Hepatocyte (in vitro differentiated cells): ENCODE data around the gene MEGF11. TPM values are rescaled to one million over a fixed set of nuclear protein-coding genes. Genes with fewer than 3 reads are reported as not detected.

Source experiments
- DNase-seq: peaks from one replicate; pipeline ENCODE4 v3.0.0-alpha.2; 2016; ENCODE audit warnings: low spot score
- H2AFZ ChIP-seq: fragments of 200-600 bp; sonication (generic); 2 replicates; pipeline ENCODE4 v1.6.0; 2016; ENCODE audit warnings: antibody characterized with exemption, mild to moderate bottlenecking
- H3K27ac ChIP-seq: fragments of 200-600 bp; sonication (generic); 2 replicates; pipeline ENCODE4 v1.5.1; 2016; ENCODE audit warnings: mild to moderate bottlenecking
- H3K27me3 ChIP-seq: fragments of 200-600 bp; sonication (generic); 2 replicates; pipeline ENCODE4 v1.6.1; 2016
- H3K36me3 ChIP-seq: fragments of 200-600 bp; sonication (generic); replicated peaks from 2 replicates; pipeline ENCODE4 v1.5.1; 2016; ENCODE audit warnings: low read depth; ENCODE audit not compliant: insufficient read depth
- H3K4me1 ChIP-seq: fragments of 200-600 bp; sonication (generic); 2 replicates; pipeline ENCODE4 v1.5.1; 2016; ENCODE audit warnings: mild to moderate bottlenecking, moderate library complexity; ENCODE audit not compliant: insufficient read depth
- H3K4me2 ChIP-seq: fragments of 200-600 bp; sonication (generic); 2 replicates; pipeline ENCODE4 v1.6.0; 2016
- H3K4me3 ChIP-seq: fragments of 200-600 bp; sonication (generic); 2 replicates; pipeline ENCODE4 v1.5.1; 2016; ENCODE audit warnings: mild to moderate bottlenecking
- H3K79me2 ChIP-seq: fragments of 200-600 bp; sonication (generic); 2 replicates; pipeline ENCODE4 v1.6.0; 2017; ENCODE audit warnings: mild to moderate bottlenecking
- H3K9me2 ChIP-seq: fragments of 200-600 bp; sonication (generic); replicated peaks from 2 replicates; pipeline ENCODE4 v1.6.0; 2017; ENCODE audit warnings: mild to moderate bottlenecking; ENCODE audit not compliant: insufficient read depth
- H3K9me3 ChIP-seq: fragments of 200-600 bp; sonication (generic); 2 replicates; pipeline ENCODE4 v1.5.1; 2016; ENCODE audit warnings: low read depth, mild to moderate bottlenecking
- H4K20me1 ChIP-seq: fragments of 200-600 bp; sonication (generic); 2 replicates; pipeline ENCODE4 v1.6.0; 2016; ENCODE audit warnings: mild to moderate bottlenecking; ENCODE audit not compliant: insufficient read depth, poor library complexity, severe bottlenecking
- EZH2 ChIP-seq: fragments of 200-600 bp; sonication (generic); IDR thresholded peaks from 2 replicates; pipeline ENCODE4 v1.6.1; 2016; ENCODE audit warnings: antibody characterized with exemption, mild to moderate bottlenecking, borderline replicate concordance
- EZH2phosphoT487 ChIP-seq: fragments of 200-600 bp; sonication (generic); IDR thresholded peaks from one replicate; pipeline ENCODE4 v1.6.1; 2018; ENCODE audit warnings: antibody characterized with exemption, mild to moderate bottlenecking, low read depth, moderate library complexity; ENCODE audit not compliant: unreplicated experiment, severe bottlenecking
- WGBS: methylation state at CpG from one replicate; pipeline ENCODE4 v1.1.6; 2016; ENCODE audit warnings: low lambda C conversion rate; ENCODE audit errors: missing lambda C conversion rate; 5-methylcytosine and 5-hydroxymethylcytosine counted together
- polyA plus RNA-seq: library from polyadenylated mRNA; unstranded; fragments of >200 nt; fragmentation: Nextera tagmentation; extraction: Ambion mirVana; gene quantifications from 2 replicates; pipeline ENCODE4 v1.2.1, GENCODE V29; 2016
- total RNA-seq: library from RNA; depleted of rRNA; stranded (reverse); fragments of >200 nt; gene quantifications from 2 replicates; pipeline ENCODE4 v1.2.3, GENCODE V29; 2014
- TF ChIP-seq, protein P1 (sequence below): fragments of 200-600 bp; sonication (generic); IDR thresholded peaks from 2 replicates; pipeline ENCODE4 v1.5.1; 2016; ENCODE audit warnings: antibody characterized with exemption, mild to moderate bottlenecking; ENCODE audit not compliant: poor library complexity

MEGF11 gene
- total and polyA plus RNA-seq, 2 experiments from 2014 or later: 0.07 to 0.25 TPM

GRCh38 chr15:65916041-65916663 lies 337.4 kb downstream of the MEGF11 start:
- no peak for DNase-seq
- H3K27me3 ChIP-seq: no peaks in the 10 kb centered on the region
- H3K4me3 ChIP-seq: no peak overlapping the region
- H3K4me1 ChIP-seq: no peaks in the 10 kb centered on the region
- no peak overlapping the region for H2AFZ ChIP-seq
- no peaks in the 10 kb centered on the region for H3K9me3 ChIP-seq
- 87% methylated on average over 7 of the region's 7 CpGs for WGBS
- H3K36me3 ChIP-seq: no peaks in the 10 kb centered on the region
- H3K4me2 ChIP-seq: no peak overlapping the region
- no peaks in the 10 kb centered on the region for H3K79me2 ChIP-seq
- H3K9me2 ChIP-seq: no peaks in the 10 kb centered on the region
- no peaks in the 10 kb centered on the region for H4K20me1 ChIP-seq
- TF ChIP-seq EZH2 (no peak), EZH2phosphoT487 (no peak)
- TF ChIP-seq, protein P1, sequence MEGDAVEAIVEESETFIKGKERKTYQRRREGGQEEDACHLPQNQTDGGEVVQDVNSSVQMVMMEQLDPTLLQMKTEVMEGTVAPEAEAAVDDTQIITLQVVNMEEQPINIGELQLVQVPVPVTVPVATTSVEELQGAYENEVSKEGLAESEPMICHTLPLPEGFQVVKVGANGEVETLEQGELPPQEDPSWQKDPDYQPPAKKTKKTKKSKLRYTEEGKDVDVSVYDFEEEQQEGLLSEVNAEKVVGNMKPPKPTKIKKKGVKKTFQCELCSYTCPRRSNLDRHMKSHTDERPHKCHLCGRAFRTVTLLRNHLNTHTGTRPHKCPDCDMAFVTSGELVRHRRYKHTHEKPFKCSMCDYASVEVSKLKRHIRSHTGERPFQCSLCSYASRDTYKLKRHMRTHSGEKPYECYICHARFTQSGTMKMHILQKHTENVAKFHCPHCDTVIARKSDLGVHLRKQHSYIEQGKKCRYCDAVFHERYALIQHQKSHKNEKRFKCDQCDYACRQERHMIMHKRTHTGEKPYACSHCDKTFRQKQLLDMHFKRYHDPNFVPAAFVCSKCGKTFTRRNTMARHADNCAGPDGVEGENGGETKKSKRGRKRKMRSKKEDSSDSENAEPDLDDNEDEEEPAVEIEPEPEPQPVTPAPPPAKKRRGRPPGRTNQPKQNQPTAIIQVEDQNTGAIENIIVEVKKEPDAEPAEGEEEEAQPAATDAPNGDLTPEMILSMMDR: no peak
- no peak overlapping the region for H3K27ac ChIP-seq

DNA sequence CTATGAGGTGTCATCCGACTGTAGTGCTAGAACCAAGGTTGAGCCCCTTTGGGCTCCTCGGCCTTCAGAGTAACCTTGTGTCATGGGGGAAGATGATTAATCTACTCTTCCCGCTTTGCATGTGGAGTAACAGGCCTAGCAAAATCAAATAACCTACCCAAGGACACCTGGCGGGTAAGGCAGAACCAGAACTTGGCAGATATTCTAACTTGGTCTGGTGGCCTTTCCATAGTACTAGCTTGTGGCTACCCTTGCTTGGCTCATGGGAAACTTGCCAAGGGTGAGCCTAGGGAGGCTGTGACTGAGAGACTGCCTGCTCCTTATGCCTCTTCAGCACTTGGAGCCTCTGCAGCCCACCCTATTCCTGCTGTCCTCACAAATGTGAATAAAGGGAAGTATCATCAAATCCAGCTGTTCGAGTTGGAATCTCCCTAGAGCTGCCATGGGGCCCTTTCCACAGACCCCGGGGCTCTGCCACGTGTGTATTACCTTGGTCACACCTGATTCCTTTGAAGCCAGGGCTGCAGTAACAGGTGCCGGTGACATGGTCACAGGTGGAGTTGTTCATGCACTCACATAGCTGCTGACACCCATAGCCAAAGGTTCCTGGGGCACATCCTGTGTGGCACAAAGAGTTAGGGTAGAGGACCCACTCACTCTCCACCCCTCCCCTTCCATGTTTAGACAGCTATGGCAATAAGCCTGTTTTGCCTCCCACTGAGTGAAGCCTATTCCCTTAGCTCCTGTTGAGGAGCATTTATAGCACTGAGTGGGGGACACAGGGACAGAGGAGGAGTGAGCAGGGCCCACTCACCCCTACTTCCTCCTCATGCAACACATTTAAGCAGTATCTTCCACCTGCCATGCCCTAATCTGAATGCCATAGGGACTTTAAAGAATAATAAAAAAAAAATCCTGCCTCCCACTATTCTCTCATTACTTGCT lies 338.3 kb downstream of the MEGF11 start:
- Histone ChIP-seq H3K9me3 (no peaks in the 10 kb centered on the region), H3K4me1 (no peaks in the 10 kb centered on the region), H3K9me2 (no peaks in the 10 kb centered on the region), H3K4me2 (no peak overlapping the region), H3K4me3 (no peak overlapping the region), H2AFZ (no peak overlapping the region), H3K27ac (no peak overlapping the region), H3K27me3 (no peaks in the 10 kb centered on the region), H3K36me3 (no peaks in the 10 kb centered on the region), H3K79me2 (no peaks in the 10 kb centered on the region), H4K20me1 (no peaks in the 10 kb centered on the region)
- no peak for TF ChIP-seq EZH2phosphoT487
- no peak for DNase-seq
- 87% methylated on average over 8 of the region's 8 CpGs for WGBS

DNA sequence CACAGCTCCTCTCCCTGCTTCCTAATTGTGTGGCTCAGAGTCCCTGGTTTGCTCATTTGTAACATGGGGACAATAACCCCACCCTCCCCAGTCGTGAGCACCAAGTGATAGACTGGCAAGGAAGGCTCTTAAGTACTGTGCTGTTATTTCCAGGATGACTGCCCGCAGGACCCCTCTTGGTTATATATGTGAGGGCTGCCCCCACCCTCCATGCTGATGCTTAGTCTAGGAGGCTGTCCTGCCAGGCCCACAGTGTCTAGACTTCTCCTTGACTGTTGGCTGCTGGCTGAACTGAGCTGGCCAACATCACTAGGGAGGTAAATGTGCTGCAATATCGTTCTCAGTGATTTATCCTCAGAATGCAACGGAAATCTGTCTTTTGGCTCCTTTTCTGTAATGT lies 339.2 kb downstream of the MEGF11 start:
- H3K9me2 ChIP-seq: no peaks in the 10 kb centered on the region
- H3K9me3 ChIP-seq: no peaks in the 10 kb centered on the region
- H3K27me3 ChIP-seq: no peaks in the 10 kb centered on the region
- no peaks in the 10 kb centered on the region for H3K36me3 ChIP-seq
- H3K79me2 ChIP-seq: no peaks in the 10 kb centered on the region
- no peak overlapping the region for H2AFZ ChIP-seq
- no peak for TF ChIP-seq EZH2phosphoT487
- no peak for TF ChIP-seq EZH2
- TF ChIP-seq, protein P1: no peak
- no peaks in the 10 kb centered on the region for H3K4me1 ChIP-seq
- no peak overlapping the region for H3K27ac ChIP-seq
- H3K4me2 ChIP-seq: no peak overlapping the region
- H3K4me3 ChIP-seq: no peak overlapping the region
- 96% methylated on average over 4 of the region's 4 CpGs for WGBS
- DNase-seq: no peak
- no peaks in the 10 kb centered on the region for H4K20me1 ChIP-seq

- Histone ChIP-seq H3K9me2 (no peaks in the 10 kb centered on the region), H3K9me3 (no peaks in the 10 kb centered on the region), H4K20me1 (no peaks in the 10 kb centered on the region), H2AFZ (no peak overlapping the region), H3K4me1 (no peaks in the 10 kb centered on the region), H3K4me3 (no peak overlapping the region), H3K4me2 (no peak overlapping the region), H3K27me3 (no peaks in the 10 kb centered on the region), H3K79me2 (no peaks in the 10 kb centered on the region), H3K27ac (no peak overlapping the region), H3K36me3 (no peaks in the 10 kb centered on the region)
- TF ChIP-seq, protein P1: no peak
- no peak for TF ChIP-seq EZH2phosphoT487
- TF ChIP-seq EZH2: no peak
- WGBS: 94% methylated on average over 13 of the region's 13 CpGs
- no peak for DNase-seq
Measured at GRCh38 chr15:65913631-65914199, 339.8 kb downstream of the MEGF11 start.
